SW 1271 (cell line): ENCODE measurements around the gene HOXC6.
"Not testable (repeated sequence)": the region's sequence is repeated elsewhere in the genome, so short reads cannot be mapped to it uniquely, and the experiment has no call there.

Experiments used
- DNase-seq, 2 experiments: peaks; one replicate each; lab custom pipeline; 2025; lab: John Stamatoyannopoulos, UW

HOXC6 gene

GRCh38 chr12:54041097-54041690 lies 13.0 kb downstream of the HOXC6 start:
- no peak for DNase-seq

- not testable (repeated sequence) for DNase-seq
Measured at GRCh38 chr12:54042033-54042432, 13.8 kb downstream of the HOXC6 start.

- no peak for DNase-seq
Measured at GRCh38 chr12:54042970-54043853, 15.0 kb downstream of the HOXC6 start.

GRCh38 chr12:54044425-54045103 lies 16.3 kb downstream of the HOXC6 start:
- DNase-seq, result no peak

- no peak for DNase-seq
Measured at GRCh38 chr12:54045401-54045800, 17.2 kb downstream of the HOXC6 start.

- DNase-seq, result no peak
Measured at GRCh38 chr12:54045868-54046521, 17.8 kb downstream of the HOXC6 start.

- DNase-seq, result no peak
Measured at GRCh38 chr12:54046809-54047159, 18.5 kb downstream of the HOXC6 start.

- no peak for DNase-seq
Measured at GRCh38 chr12:54047160-54047963, 19.1 kb downstream of the HOXC6 start.

- no peak for DNase-seq
Measured at GRCh38 chr12:54047964-54048303, 19.7 kb downstream of the HOXC6 start.

- no peak for DNase-seq
Measured at GRCh38 chr12:54048406-54049093, 20.3 kb downstream of the HOXC6 start.

- no peak for DNase-seq
Measured at GRCh38 chr12:54049108-54049507, 20.9 kb downstream of the HOXC6 start.

- DNase-seq, result no peak
Measured at GRCh38 chr12:54050482-54050810, 22.2 kb downstream of the HOXC6 start.

- no peak for DNase-seq
Measured at GRCh38 chr12:54051026-54051842, 23.0 kb downstream of the HOXC6 start.

GRCh38 chr12:54051874-54052437 lies 23.7 kb downstream of the HOXC6 start:
- no peak for DNase-seq

GRCh38 chr12:54052438-54053002 lies 24.3 kb downstream of the HOXC6 start:
- no peak for DNase-seq

- no peak for DNase-seq
Measured at GRCh38 chr12:54053003-54053750, 24.9 kb downstream of the HOXC6 start.

GRCh38 chr12:54053751-54054741 lies 25.8 kb downstream of the HOXC6 start, which contains the start of gene HOXC4:
TSS of gene HOXC4 (plus strand) at chr12:54053835. CDS start at chr12:54053923, 88 bp downstream.
- peak in 1 of 2 experiments; percentile 13 for DNase-seq
